WI38 (cell line): ENCODE data around the gene CAPN9.

Source experiments
- H3K4me3 ChIP-seq: 2 replicates; pipeline ENCODE4 v1.5.1; 2011; ENCODE audit warnings: low read depth, mild to moderate bottlenecking, control low read depth, low read length
- CTCF ChIP-seq: IDR thresholded peaks from 2 replicates; pipeline ENCODE4 v1.5.1; 2012; ENCODE audit warnings: low read depth, mild to moderate bottlenecking, control low read depth, low read length

CAPN9 gene

GRCh38 chr1:230797942-230798365 is 50.8 kb downstream of the CAPN9 start:
- peak; percentile 72 for TF ChIP-seq CTCF

DNA sequence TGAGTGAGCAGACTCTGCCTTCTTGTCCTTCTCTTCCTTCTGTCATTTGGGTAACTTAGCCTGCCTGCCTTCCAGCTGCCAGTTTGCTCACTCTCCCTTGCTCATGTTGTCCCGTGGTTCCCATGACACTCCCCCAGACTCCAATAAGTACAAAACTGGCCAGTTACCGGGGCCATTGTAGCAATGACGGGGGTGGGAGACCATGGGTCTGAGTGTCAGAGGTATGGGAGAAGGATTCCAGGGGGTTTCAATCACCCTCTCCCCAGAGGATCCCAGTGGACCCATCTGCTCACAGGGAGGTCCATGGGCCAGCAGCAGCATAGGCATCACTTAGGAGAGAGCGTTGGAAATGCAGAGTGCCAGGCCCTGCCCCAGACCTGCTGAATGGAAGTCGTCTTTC is 51.3 kb downstream of the CAPN9 start:
- TF ChIP-seq CTCF, result no peak
- no peak overlapping the region for H3K4me3 ChIP-seq

More at GRCh38 chr1:230797942-230798365, 50.8 kb downstream of the CAPN9 start:
- H3K4me3 ChIP-seq, result no peak overlapping the region

GRCh38 chr1:230800891-230801840 is 54.0 kb downstream of the CAPN9 start:
- H3K4me3 ChIP-seq, result no peak overlapping the region
- TF ChIP-seq CTCF, result no peak

- no peak overlapping the region for H3K4me3 ChIP-seq
- no peak for TF ChIP-seq CTCF
Observed at GRCh38 chr1:230804396-230804795, 57.2 kb downstream of the CAPN9 start.

DNA sequence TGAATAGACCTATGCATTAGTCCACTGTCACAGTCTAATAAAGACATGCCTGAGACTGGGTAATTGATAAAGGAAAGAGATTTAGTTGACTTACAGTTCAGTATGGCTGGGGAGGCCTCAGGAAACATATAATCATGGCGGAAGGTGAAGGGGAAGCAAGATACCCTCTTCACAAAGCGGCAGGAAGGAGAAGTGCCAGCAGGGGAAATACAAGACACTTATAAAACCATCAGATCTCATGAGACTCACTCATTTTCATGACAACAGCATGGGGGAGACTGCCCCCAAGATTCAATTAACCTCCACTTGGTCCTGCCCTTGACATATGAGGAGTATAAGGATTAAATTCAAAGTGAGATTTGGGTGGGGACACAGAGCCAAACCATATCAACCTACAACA is 59.4 kb downstream of the CAPN9 start:
- H3K4me3 ChIP-seq, result no peak overlapping the region
- TF ChIP-seq CTCF, result no peak

DNA sequence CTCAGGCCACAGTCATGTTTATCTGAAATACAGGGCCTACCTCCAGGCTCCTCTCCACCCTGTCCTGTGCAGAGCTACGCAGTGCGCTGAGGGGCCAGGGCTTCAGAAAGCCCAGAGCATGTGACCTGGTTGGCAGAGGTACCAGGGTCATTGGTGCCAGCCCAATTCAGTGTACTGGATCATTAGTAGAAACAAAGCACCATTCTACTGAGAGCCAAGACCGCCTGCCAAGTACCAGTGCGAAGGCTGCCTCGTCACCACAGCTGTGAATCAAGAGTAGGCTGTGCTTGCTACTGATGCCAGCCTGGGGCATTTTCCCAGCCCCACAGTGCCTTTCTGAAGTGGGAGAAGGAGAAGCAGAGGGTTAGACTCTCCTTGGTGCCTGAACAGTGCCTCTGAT is 59.8 kb downstream of the CAPN9 start:
- H3K4me3 ChIP-seq, result no peak overlapping the region
- no peak for TF ChIP-seq CTCF

- no peak overlapping the region for H3K4me3 ChIP-seq
Observed at GRCh38 chr1:230807561-230808280, 60.5 kb downstream of the CAPN9 start.

More at GRCh38 chr1:230807561-230808280, 60.5 kb downstream of the CAPN9 start:
- no peak for TF ChIP-seq CTCF
